NB4 (cell line): ENCODE results near the gene CCDC73.

ENCODE experiments used
- CTCF ChIP-seq: IDR thresholded peaks from one replicate; pipeline ENCODE4 v1.5.1; 2012; ENCODE audit warnings: low read depth, low read length
- POLR2A ChIP-seq: IDR thresholded peaks from 2 replicates; pipeline ENCODE4 v1.6.1; 2011; ENCODE audit warnings: mild to moderate bottlenecking; ENCODE audit not compliant: insufficient read length; ENCODE audit errors: extremely low read depth

GRCh38 chr11:32829157-32829679, 34.8 kb upstream of the CCDC73 start:
- TF ChIP-seq CTCF (no peak), POLR2A (no peak)
